SK-N-SH (cell line): ENCODE results near the gene EDEM2. TPM values are rescaled to one million over a fixed set of nuclear protein-coding genes. Genes with fewer than 3 reads are reported as not detected.

ENCODE experiments used
- CTCF ChIA-PET: fragments of 300-600, 350-600 bp; formaldehyde crosslinking; extraction: SDS; loops from one replicate; lab custom pipeline; 2021; lab: Yijun Ruan, JAX
- POLR2A ChIA-PET: fragments of 350-600 bp; sonication (Branson Sonifier 250); formaldehyde crosslinking; extraction: SDS; loops from one replicate; lab custom pipeline; 2020; ENCODE audit warnings: antibody characterized with exemption, inconsistent platforms; lab: Yijun Ruan, JAX
- DNase-seq: peaks from one replicate; pipeline ENCODE4 v3.0.0; 2012
- H2AFZ ChIP-seq: fragments of 200-600 bp; sonication (generic); 2 replicates; pipeline ENCODE4 v1.8.1; 2016; ENCODE audit warnings: antibody characterized with exemption, mild to moderate bottlenecking, low read depth
- H3F3A ChIP-seq: fragments of 200-600 bp; sonication (generic); replicated peaks from 2 replicates; pipeline ENCODE3; 2016; ENCODE audit warnings: antibody characterized with exemption, mild to moderate bottlenecking; ENCODE audit not compliant: insufficient read depth
- H3K27ac ChIP-seq, 2 experiments: fragments of 200-500 bp in 1 of 2; fragments of 200-600 bp in 1 of 2; sonication (Bioruptor generic) in 1 of 2; sonication (generic), shearing (Covaris generic) in 1 of 2; 2 replicates each; pipeline versions ENCODE4 v1.5.1 to v1.6.1; 2014 to 2016; ENCODE audit warnings: low read depth in 2 of 2, inconsistent platforms in 1 of 2, low read length in 1 of 2, mild to moderate bottlenecking in 1 of 2, mixed read lengths in 1 of 2
- H3K27me3 ChIP-seq: fragments of 200-600 bp; sonication (generic), shearing (Covaris generic); 2 replicates; pipeline ENCODE4 v1.6.1; 2016; ENCODE audit warnings: mixed run types; ENCODE audit not compliant: insufficient read depth
- H3K36me3 ChIP-seq, 2 experiments: fragments of 200-500 bp in 1 of 2; fragments of 200-600 bp in 1 of 2; sonication (Bioruptor generic) in 1 of 2; sonication (generic) in 1 of 2; replicated peaks in 1 of 2; 2 replicates each; pipeline versions ENCODE3 to v1.5.1; 2014 to 2016; ENCODE audit warnings: low read length in 1 of 2, mild to moderate bottlenecking in 1 of 2; ENCODE audit not compliant: insufficient read depth in 2 of 2, control insufficient read depth in 1 of 2
- H3K4me1 ChIP-seq, 2 experiments: fragments of 200-500 bp in 1 of 2; fragments of 200-600 bp in 1 of 2; sonication (Bioruptor generic) in 1 of 2; sonication (generic), shearing (Covaris generic) in 1 of 2; 2 replicates each; pipeline versions ENCODE4 v1.5.1 to v1.6.1; 2014 to 2016; ENCODE audit warnings: low read depth in 1 of 2, low read length in 1 of 2, mixed run types in 1 of 2; ENCODE audit not compliant: insufficient read depth in 2 of 2, control insufficient read depth in 1 of 2
- H3K4me2 ChIP-seq: fragments of 200-600 bp; sonication (generic), shearing (Covaris generic); 2 replicates; pipeline ENCODE4 v1.6.1; 2017; ENCODE audit warnings: mixed run types
- H3K4me3 ChIP-seq, 2 experiments: fragments of 200-500 bp in 1 of 2; fragments of 200-600 bp in 1 of 2; sonication (Bioruptor generic) in 1 of 2; sonication (generic), shearing (Covaris generic) in 1 of 2; 2 replicates each; pipeline versions ENCODE4 v1.5.1 to v1.8.1; 2014 to 2016; ENCODE audit warnings: low read depth in 2 of 2, inconsistent platforms in 1 of 2, low read length in 1 of 2, mild to moderate bottlenecking in 1 of 2, mixed read lengths in 1 of 2, moderate library complexity in 1 of 2
- H3K79me2 ChIP-seq: fragments of 200-600 bp; sonication (generic); 2 replicates; pipeline ENCODE4 v1.8.1; 2017; ENCODE audit warnings: mild to moderate bottlenecking; ENCODE audit not compliant: insufficient read depth
- H3K9ac ChIP-seq: fragments of 200-600 bp; sonication (generic); 2 replicates; pipeline ENCODE4 v1.6.1; 2017; ENCODE audit warnings: mixed run types
- H3K9me2 ChIP-seq: fragments of 200-600 bp; sonication (generic); 2 replicates; pipeline ENCODE4 v1.6.1; 2017; ENCODE audit warnings: mixed run types
- H3K9me3 ChIP-seq: fragments of 200-600 bp; sonication (generic); 2 replicates; pipeline ENCODE4 v1.6.1; 2017; ENCODE audit warnings: mixed run types, mild to moderate bottlenecking, moderate library complexity
- H4K20me1 ChIP-seq: fragments of 200-600 bp; sonication (generic); 2 replicates; pipeline ENCODE4 v1.6.1; 2017; ENCODE audit warnings: mild to moderate bottlenecking, mixed run types; ENCODE audit not compliant: insufficient read depth
- CHD2 ChIP-seq: fragments of 150-350 bp; IDR thresholded peaks from 2 replicates; pipeline ENCODE4 v1.6.1; 2018; ENCODE audit warnings: low read length; ENCODE audit not compliant: partially characterized antibody
- FOSL2 ChIP-seq: IDR thresholded peaks from 2 replicates; pipeline ENCODE4 v1.4.0; 2012; ENCODE audit warnings: low read depth, mild to moderate bottlenecking, moderate library complexity, borderline replicate concordance
- FOXM1 ChIP-seq: IDR thresholded peaks from 2 replicates; pipeline ENCODE4 v1.4.0; 2012; ENCODE audit warnings: low read depth, mild to moderate bottlenecking
- GATA2 ChIP-seq: sonication (generic); formaldehyde crosslinking; IDR thresholded peaks from 2 replicates; pipeline ENCODE4 v1.5.0; 2020; ENCODE audit warnings: mild to moderate bottlenecking, missing genetic modification reagents
- MXI1 ChIP-seq: IDR thresholded peaks from 2 replicates; pipeline ENCODE4 v1.6.1; 2012; ENCODE audit warnings: mild to moderate bottlenecking, low read depth, low read length, improper control_type of control experiment
- RCOR1 ChIP-seq: fragments of 150-350 bp; IDR thresholded peaks from 2 replicates; pipeline ENCODE4 v1.6.1; 2017; ENCODE audit warnings: antibody characterized with exemption, low read length
- REST ChIP-seq: IDR thresholded peaks from 2 replicates; pipeline ENCODE4 v1.6.1; 2012; ENCODE audit warnings: mild to moderate bottlenecking, low read depth, low read length, moderate library complexity
- RFX5 ChIP-seq: IDR thresholded peaks from 2 replicates; pipeline ENCODE4 v1.6.1; 2012; ENCODE audit warnings: mild to moderate bottlenecking, improper control_type of control experiment, low read length
- TEAD4 ChIP-seq: IDR thresholded peaks from 2 replicates; pipeline ENCODE4 v1.4.0; 2012; ENCODE audit warnings: mild to moderate bottlenecking, borderline replicate concordance; ENCODE audit not compliant: insufficient read depth
- WGBS: methylation state at CpG from one replicate; pipeline ENCODE4 v1.1.6; 2017; ENCODE audit warnings: low lambda C conversion rate; 5-methylcytosine and 5-hydroxymethylcytosine counted together
- polyA plus RNA-seq, 3 experiments: library from polyadenylated mRNA; depleted of rRNA; stranded (reverse); fragments of >200 nt; gene quantifications; 2 replicates each; pipeline ENCODE4 v1.2.3, GENCODE V29; 2012
- TF ChIP-seq, protein P1 (sequence below): IDR thresholded peaks from 2 replicates; pipeline ENCODE4 v1.4.0; 2012; ENCODE audit warnings: low read depth, borderline replicate concordance
- TF ChIP-seq, protein P2 (sequence below): IDR thresholded peaks from 2 replicates; pipeline ENCODE4 v1.4.0; 2012; ENCODE audit warnings: low read depth

EDEM2 gene
- polyA plus RNA-seq, 1 of the 3 experiments (the other 2 are of a cell fraction) = 34.3 TPM

DNA sequence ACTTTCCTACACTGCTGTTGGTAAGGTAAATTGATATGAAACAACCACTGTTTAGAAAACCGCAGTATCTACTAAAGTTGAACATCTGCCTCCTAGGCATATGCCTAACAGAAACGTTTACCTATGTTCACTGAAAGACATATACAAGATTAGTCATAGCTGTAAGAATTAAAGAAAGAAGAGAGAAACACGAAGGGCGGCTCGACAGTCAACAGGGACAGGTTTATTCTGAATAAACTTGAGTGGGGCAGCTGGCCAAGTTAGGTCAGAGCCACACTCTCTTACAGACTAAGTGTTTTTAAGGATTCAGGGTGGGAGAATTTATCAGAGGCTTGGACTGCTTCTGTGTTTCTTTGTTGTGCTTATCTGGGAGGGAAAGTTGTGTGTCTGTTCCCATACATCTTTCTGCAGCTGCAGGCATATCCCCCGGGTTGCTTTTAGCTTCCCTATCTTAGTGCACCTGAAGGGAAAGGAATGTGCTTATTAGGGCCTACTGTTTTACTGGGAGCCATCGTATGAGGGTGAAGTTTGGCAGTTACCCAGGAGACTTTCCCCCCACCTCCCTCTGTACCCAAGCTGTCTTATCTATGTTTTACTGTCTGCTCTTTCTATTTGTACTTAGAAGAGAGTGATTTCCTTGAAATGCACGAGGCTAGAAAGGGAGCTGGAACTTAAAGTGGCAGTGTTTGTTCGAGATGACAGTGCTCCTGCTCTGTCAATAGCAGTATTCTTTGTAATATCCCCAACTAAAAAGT is 45.2 kb upstream of the EDEM2 start:
- no peaks in the 10 kb centered on the region for H4K20me1 ChIP-seq
- no peaks in the 10 kb centered on the region for H3K4me1 ChIP-seq
- H2AFZ ChIP-seq = no peak overlapping the region
- H3K9me3 ChIP-seq = peaks cover 11% of the 10 kb centered on the region
- H3K4me3 ChIP-seq = no peak overlapping the region
- ChIA-PET CTCF (interaction anchor here (1.2 to 3.8 kb wide), 2 partner anchors 16 to 47 kb away, joined by 3 to 19 read pairs; no protein-coding TSS in a partner anchor), POLR2A (no interaction called here)
- H3K9me2 ChIP-seq = no peaks in the 10 kb centered on the region
- no peak for DNase-seq
- TF ChIP-seq TEAD4 (no peak), RFX5 (no peak), CHD2 (no peak), GATA2 (CRISPR knock-in tag) (no peak), MXI1 (no peak)
- TF ChIP-seq, protein P1, sequence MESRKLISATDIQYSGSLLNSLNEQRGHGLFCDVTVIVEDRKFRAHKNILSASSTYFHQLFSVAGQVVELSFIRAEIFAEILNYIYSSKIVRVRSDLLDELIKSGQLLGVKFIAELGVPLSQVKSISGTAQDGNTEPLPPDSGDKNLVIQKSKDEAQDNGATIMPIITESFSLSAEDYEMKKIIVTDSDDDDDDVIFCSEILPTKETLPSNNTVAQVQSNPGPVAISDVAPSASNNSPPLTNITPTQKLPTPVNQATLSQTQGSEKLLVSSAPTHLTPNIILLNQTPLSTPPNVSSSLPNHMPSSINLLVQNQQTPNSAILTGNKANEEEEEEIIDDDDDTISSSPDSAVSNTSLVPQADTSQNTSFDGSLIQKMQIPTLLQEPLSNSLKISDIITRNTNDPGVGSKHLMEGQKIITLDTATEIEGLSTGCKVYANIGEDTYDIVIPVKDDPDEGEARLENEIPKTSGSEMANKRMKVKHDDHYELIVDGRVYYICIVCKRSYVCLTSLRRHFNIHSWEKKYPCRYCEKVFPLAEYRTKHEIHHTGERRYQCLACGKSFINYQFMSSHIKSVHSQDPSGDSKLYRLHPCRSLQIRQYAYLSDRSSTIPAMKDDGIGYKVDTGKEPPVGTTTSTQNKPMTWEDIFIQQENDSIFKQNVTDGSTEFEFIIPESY = no peak
- TF ChIP-seq, protein P2, sequence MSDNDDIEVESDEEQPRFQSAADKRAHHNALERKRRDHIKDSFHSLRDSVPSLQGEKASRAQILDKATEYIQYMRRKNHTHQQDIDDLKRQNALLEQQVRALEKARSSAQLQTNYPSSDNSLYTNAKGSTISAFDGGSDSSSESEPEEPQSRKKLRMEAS = no peak
- H3K27me3 ChIP-seq = no peaks in the 10 kb centered on the region
- H3K4me2 ChIP-seq = no peak overlapping the region
- no peak overlapping the region for H3K27ac ChIP-seq
- H3F3A ChIP-seq = peaks cover 6% of the 10 kb centered on the region
- H3K36me3 ChIP-seq = no peaks in the 10 kb centered on the region
- 55% methylated on average over 9 of the region's 9 CpGs for WGBS
- H3K9ac ChIP-seq = no peak overlapping the region
- H3K79me2 ChIP-seq = no peaks in the 10 kb centered on the region

DNA sequence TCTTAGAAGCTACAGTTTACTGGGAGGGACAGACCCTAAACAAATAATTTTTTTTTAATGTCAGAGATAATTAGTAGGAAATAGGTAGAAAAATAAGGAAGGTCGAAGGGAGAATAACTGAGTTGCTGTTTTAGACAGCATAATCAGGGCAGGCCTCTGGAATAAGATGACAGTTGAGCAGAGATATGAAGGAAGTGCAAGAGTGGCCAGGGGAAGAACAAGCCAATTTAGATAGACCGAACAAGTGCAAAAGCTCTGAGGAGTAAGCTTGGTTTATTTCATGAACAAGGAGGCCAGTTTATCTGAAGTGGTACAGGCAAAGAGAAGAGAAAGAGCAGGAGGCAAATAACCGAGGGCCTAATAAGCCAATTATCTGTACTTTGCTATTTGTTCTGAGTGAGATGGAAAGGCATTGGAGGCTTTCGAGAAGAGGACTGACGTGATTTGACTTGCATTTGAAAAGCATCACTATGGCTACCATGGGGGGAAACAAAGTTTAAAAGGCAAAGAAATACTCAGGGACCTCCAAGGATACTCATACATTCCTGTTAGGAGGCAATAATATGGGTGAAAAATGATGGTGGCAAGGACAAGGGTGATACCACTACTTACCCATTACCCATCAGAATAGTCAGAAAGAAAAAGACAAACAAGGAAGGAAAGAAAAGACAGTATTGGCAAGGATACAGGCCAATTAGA is 44.4 kb upstream of the EDEM2 start:
- Histone ChIP-seq H3K9ac (no peak overlapping the region), H3K4me3 (no peak overlapping the region), H3K4me1 (no peaks in the 10 kb centered on the region), H3K9me2 (no peaks in the 10 kb centered on the region), H3K79me2 (no peaks in the 10 kb centered on the region), H3F3A (peaks cover 4% of the 10 kb centered on the region), H4K20me1 (no peaks in the 10 kb centered on the region), H3K4me2 (no peak overlapping the region), H3K9me3 (peaks cover 5% of the 10 kb centered on the region), H2AFZ (no peak overlapping the region), H3K27ac (no peak overlapping the region), H3K27me3 (no peaks in the 10 kb centered on the region), H3K36me3 (no peaks in the 10 kb centered on the region)
- ChIA-PET POLR2A (no interaction called here), CTCF (interaction anchor here (1.2 to 3.8 kb wide), 2 partner anchors 17 to 46 kb away, joined by 3 to 19 read pairs; no protein-coding TSS in a partner anchor)
- TF ChIP-seq RCOR1 (no peak), FOXM1 (no peak), REST (no peak), FOSL2 (no peak), RFX5 (no peak)
- TF ChIP-seq, protein P2 = no peak
- WGBS = 72% methylated on average over 5 of the region's 5 CpGs
- DNase-seq = no peak
